Measurements from ENCODE around the gene RBM42.

- TF ChIP-seq POLR2AphosphoS5 (IDR thresholded peaks at IDR 0.05) = no peak
- no peak for TF ChIP-seq CTCF (IDR thresholded peaks at IDR 0.05)
- TF ChIP-seq POLR2A (IDR thresholded peaks at IDR 0.05) = no peak
These were observed 41.9 kb downstream of the RBM42 start for GRCh38 chr19:35670686-35671085.
